ENCODE results near the gene LNX1.

DNA sequence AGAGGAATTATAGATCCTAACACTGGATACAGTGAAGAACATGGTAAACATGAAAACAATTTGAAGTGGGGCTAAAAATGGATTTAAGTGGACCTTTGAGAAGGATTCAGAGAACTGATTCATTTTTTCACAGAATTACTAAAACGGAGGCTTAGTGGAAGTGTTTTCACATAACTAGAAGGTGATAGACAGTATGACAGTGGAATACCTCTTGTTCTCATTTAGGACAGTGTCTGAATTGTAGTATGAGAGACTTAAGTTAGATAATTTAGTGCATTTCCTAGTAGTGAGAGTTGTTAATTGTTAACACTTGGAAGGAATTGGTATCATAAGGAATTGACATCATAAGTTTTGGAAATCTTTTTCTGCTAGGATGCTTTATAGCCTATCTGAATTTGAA, 149.7 kb downstream of the LNX1 start:
- TF ChIP-seq, protein P1, sequence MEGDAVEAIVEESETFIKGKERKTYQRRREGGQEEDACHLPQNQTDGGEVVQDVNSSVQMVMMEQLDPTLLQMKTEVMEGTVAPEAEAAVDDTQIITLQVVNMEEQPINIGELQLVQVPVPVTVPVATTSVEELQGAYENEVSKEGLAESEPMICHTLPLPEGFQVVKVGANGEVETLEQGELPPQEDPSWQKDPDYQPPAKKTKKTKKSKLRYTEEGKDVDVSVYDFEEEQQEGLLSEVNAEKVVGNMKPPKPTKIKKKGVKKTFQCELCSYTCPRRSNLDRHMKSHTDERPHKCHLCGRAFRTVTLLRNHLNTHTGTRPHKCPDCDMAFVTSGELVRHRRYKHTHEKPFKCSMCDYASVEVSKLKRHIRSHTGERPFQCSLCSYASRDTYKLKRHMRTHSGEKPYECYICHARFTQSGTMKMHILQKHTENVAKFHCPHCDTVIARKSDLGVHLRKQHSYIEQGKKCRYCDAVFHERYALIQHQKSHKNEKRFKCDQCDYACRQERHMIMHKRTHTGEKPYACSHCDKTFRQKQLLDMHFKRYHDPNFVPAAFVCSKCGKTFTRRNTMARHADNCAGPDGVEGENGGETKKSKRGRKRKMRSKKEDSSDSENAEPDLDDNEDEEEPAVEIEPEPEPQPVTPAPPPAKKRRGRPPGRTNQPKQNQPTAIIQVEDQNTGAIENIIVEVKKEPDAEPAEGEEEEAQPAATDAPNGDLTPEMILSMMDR (IDR thresholded peaks at IDR 0.05; ENCODE audit: insufficient read depth, low read length), result no peak
- TF ChIP-seq POLR2AphosphoS5 (IDR thresholded peaks at IDR 0.05; ENCODE audit: low read depth) (no peak), SPI1 (IDR thresholded peaks at IDR 0.05; ENCODE audit: borderline replicate concordance, low read depth) (no peak), GABPA (IDR thresholded peaks at IDR 0.05; ENCODE audit: low read depth) (no peak)

All from HL-60 (cell line).